Gastrocnemius medialis (tissue), 4 donors: Measurements from ENCODE around the gene FNDC3A.

Experiments used
- POLR2A ChIP-seq, 2 donors: fragments of 450-650 bp; IDR thresholded peaks; one replicate each; pipeline ENCODE4 v1.6.1; 2017; ENCODE audit warnings: antibody characterized with exemption in 2 of 2, mild to moderate bottlenecking in 2 of 2, moderate library complexity in 2 of 2
- TF ChIP-seq, protein P1 (sequence below), 5 experiments: fragments of 450-650 bp in 3 of 5; fragments of 200-600 bp in 2 of 5; sonication (generic) in 2 of 5; IDR thresholded peaks in 4 of 5; conservative IDR thresholded peaks in 1 of 5; 1 replicate in 4 of 5; 2 replicates in 1 of 5; pipeline ENCODE4 v1.5.1; 2016 to 2019; ENCODE audit warnings: antibody characterized with exemption in 5 of 5, mild to moderate bottlenecking in 3 of 5, moderate library complexity in 3 of 5

DNA sequence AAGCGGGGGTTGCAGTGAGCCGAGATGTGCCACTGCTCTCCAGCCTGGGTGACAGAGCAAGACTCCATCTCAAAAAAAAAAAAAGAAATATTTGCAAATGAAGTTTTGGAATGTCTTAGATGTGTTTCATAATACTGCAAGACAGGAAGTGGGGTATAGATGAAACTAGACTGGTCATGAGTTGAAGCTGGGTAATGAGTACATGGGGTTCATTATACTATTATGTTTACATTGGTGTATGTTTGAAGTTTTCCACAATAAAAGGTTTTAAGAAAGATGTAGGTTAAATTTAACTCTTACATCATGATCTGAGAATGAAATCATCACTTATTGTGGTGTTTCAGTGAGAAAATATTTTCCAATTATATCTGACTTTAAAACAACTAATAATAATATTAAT lies 19.0 kb downstream of the FNDC3A start:
- TF ChIP-seq, protein P1, sequence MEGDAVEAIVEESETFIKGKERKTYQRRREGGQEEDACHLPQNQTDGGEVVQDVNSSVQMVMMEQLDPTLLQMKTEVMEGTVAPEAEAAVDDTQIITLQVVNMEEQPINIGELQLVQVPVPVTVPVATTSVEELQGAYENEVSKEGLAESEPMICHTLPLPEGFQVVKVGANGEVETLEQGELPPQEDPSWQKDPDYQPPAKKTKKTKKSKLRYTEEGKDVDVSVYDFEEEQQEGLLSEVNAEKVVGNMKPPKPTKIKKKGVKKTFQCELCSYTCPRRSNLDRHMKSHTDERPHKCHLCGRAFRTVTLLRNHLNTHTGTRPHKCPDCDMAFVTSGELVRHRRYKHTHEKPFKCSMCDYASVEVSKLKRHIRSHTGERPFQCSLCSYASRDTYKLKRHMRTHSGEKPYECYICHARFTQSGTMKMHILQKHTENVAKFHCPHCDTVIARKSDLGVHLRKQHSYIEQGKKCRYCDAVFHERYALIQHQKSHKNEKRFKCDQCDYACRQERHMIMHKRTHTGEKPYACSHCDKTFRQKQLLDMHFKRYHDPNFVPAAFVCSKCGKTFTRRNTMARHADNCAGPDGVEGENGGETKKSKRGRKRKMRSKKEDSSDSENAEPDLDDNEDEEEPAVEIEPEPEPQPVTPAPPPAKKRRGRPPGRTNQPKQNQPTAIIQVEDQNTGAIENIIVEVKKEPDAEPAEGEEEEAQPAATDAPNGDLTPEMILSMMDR (IDR thresholded peaks at IDR 0.05 in 4 of 5, conservative IDR thresholded peaks at IDR 0.05 in 1 of 5) = no peak
- TF ChIP-seq POLR2A (IDR thresholded peaks at IDR 0.05) = no peak
